RWPE2 (cell line): ENCODE measurements around the gene ZNF48.

Experiments
- ATAC-seq: fragments of 200-7000 bp; cut with Tn5 transposase; 3 replicates; pipeline ENCODE4 v1.9.1; 2021; ENCODE audit warnings: low read depth
- DNase-seq: peaks from one replicate; pipeline ENCODE4 v3.0.0-alpha.2; 2020; ENCODE audit warnings: low spot score
- H3K27ac ChIP-seq: fragments of 450-650 bp; 2 replicates; pipeline ENCODE4 v1.5.1; 2017; ENCODE audit warnings: mild to moderate bottlenecking; ENCODE audit not compliant: poor library complexity, severe bottlenecking
- H3K27me3 ChIP-seq: fragments of 250-450 bp; sonication (Bioruptor Pico); 2 replicates; pipeline ENCODE4 v1.5.1; 2021; ENCODE audit warnings: mild to moderate bottlenecking, moderate library complexity; ENCODE audit not compliant: insufficient read depth, poor library complexity, severe bottlenecking
- H3K36me3 ChIP-seq: fragments of 250-450 bp; sonication (Bioruptor Pico); 2 replicates; pipeline ENCODE4 v1.5.1; 2020; ENCODE audit warnings: low read depth, mild to moderate bottlenecking, moderate library complexity
- H3K4me1 ChIP-seq: fragments of 250-450 bp; sonication (Bioruptor Pico); 2 replicates; pipeline ENCODE4 v1.5.1; 2021; ENCODE audit warnings: mild to moderate bottlenecking, moderate library complexity; ENCODE audit not compliant: insufficient read depth, poor library complexity, severe bottlenecking
- H3K4me3 ChIP-seq: fragments of 250-450 bp; sonication (Bioruptor Pico); 2 replicates; pipeline ENCODE4 v1.5.1; 2021; ENCODE audit warnings: mild to moderate bottlenecking, moderate library complexity; ENCODE audit not compliant: severe bottlenecking
- H3K9me3 ChIP-seq: fragments of 250-450 bp; sonication (Bioruptor Pico); 2 replicates; pipeline ENCODE4 v1.5.1; 2021; ENCODE audit warnings: mild to moderate bottlenecking, moderate library complexity; ENCODE audit not compliant: severe bottlenecking
- CTCF ChIP-seq: fragments of 450-650 bp; IDR thresholded peaks from one replicate; pipeline ENCODE4 v1.5.1; 2017; ENCODE audit warnings: mild to moderate bottlenecking, moderate library complexity; ENCODE audit not compliant: poor library complexity, severe bottlenecking

ZNF48 gene

DNA sequence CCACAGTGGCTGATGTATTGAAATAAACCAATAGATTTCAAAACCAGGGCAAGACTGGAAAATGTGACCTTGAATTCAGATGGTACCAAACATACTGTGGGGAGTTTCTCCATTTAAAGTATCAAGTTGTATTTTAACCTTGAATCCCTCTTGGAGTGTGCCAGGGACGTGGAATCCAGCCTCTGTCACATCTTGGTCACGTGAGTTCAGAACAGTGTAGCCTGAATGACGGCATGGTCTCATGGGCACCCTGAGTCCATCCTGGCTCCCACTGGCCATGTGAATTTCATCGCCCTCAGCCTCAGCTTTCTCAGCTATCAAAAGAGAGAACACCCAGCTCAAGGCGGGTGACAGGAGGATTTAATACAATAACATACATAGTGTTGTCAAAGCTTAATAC lies 18.9 kb downstream of the ZNF48 start:
- Histone ChIP-seq H3K27me3 (no peaks in the 10 kb centered on the region), H3K27ac (no peak overlapping the region), H3K36me3 (peaks cover 21% of the 10 kb centered on the region), H3K4me1 (no peaks in the 10 kb centered on the region), H3K4me3 (no peak overlapping the region), H3K9me3 (no peaks in the 10 kb centered on the region)
- TF ChIP-seq CTCF = no peak
- ATAC-seq (no peak), DNase-seq (no peak)

GRCh38 chr16:30416047-30416603 lies 20.9 kb downstream of the ZNF48 start:
- Histone ChIP-seq H3K27me3 (no peaks in the 10 kb centered on the region), H3K27ac (no peak overlapping the region), H3K36me3 (peaks cover 13% of the 10 kb centered on the region), H3K9me3 (no peaks in the 10 kb centered on the region), H3K4me1 (no peaks in the 10 kb centered on the region), H3K4me3 (no peak overlapping the region)
- DNase-seq (no peak), ATAC-seq (no peak)
- TF ChIP-seq CTCF = no peak

DNA sequence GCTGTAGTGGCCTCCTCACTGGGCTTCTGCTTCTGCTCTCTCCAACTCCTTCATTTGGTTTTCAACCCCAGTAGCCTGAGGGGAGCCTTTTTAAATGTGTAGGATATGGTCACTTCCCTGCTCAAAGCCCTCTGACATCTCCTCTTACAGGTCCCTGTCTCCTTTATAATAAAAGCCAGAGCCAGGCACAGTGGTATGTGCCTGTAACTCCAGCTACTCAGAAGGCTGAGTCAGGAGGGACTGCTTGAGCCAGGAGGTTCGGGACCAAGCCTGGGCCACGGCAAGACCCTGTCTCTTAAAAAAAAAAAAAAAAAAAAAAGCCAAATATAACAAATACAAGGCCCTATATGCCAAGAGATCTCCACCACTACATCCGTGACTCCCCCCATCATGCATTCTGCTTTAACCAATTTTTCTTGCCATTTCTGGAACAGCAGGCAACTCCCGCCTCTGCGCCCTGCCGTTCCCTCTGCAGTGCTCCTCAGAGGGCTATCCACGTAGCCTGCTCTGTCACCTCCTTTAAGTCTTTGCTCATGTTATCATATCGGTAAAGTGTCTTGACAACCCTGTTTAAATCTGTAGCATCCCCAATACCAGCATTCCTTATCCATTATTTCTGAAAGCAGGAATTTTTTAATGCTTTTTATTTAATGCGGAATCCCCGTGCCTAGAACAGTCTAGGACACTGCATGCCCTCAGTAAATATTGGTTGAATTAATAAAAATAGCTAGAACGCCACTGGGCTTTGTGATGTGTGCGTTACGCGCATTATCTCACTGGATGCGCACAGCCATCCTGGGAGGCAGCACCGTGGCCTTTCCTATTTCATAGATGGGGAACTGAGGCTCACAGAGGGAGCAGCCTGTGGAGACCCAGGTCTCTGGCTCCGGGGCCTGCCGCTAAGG lies 21.7 kb downstream of the ZNF48 start:
- Histone ChIP-seq H3K27ac (peak overlapping the region; percentile 52), H3K4me1 (no peaks in the 10 kb centered on the region), H3K4me3 (peak overlapping the region; percentile 41), H3K36me3 (peaks cover 15% of the 10 kb centered on the region), H3K27me3 (no peaks in the 10 kb centered on the region), H3K9me3 (no peaks in the 10 kb centered on the region)
- DNase-seq (no peak), ATAC-seq (no peak)
- no peak for TF ChIP-seq CTCF

DNA sequence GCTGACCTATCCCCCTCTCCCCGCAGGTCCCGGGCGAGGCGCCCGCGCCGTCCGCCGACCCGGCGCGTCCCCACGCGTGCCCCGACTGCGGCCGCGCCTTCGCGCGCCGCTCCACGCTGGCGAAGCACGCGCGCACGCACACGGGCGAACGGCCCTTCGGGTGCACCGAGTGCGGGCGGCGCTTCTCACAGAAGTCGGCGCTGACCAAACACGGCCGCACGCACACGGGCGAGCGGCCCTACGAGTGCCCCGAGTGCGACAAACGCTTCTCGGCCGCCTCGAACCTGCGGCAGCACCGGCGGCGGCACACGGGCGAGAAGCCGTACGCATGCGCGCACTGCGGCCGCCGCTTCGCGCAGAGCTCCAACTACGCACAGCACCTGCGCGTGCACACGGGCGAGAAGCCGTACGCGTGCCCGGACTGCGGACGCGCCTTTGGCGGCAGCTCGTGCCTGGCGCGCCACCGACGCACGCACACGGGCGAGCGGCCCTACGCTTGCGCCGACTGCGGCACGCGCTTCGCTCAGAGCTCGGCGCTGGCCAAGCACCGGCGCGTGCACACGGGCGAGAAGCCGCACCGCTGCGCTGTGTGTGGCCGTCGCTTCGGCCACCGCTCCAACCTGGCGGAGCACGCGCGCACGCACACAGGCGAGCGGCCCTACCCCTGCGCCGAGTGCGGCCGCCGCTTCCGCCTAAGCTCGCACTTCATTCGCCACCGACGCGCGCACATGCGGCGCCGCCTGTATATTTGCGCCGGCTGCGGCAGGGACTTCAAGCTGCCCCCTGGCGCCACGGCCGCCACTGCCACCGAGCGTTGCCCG lies 22.5 kb downstream of the ZNF48 start:
- H3K36me3 ChIP-seq = peaks cover 19% of the 10 kb centered on the region
- DNase-seq (peak; percentile 89), ATAC-seq (peak; percentile 87)
- peak overlapping the region; percentile 52 for H3K27ac ChIP-seq
- no peaks in the 10 kb centered on the region for H3K9me3 ChIP-seq
- TF ChIP-seq CTCF = peak; percentile 20
- H3K4me3 ChIP-seq = peak overlapping the region; percentile 41
- no peaks in the 10 kb centered on the region for H3K27me3 ChIP-seq
- H3K4me1 ChIP-seq = no peaks in the 10 kb centered on the region
